ENCODE measurements around the gene S1PR2.
"Not testable (repeated sequence)": the region's sequence is repeated elsewhere in the genome, so short reads cannot be mapped to it uniquely, and the experiment has no call there.

Gene S1PR2

GRCh38 chr19:10252707-10253106, 21.6 kb upstream of the S1PR2 start:
- DNase-seq = no peak

DNA sequence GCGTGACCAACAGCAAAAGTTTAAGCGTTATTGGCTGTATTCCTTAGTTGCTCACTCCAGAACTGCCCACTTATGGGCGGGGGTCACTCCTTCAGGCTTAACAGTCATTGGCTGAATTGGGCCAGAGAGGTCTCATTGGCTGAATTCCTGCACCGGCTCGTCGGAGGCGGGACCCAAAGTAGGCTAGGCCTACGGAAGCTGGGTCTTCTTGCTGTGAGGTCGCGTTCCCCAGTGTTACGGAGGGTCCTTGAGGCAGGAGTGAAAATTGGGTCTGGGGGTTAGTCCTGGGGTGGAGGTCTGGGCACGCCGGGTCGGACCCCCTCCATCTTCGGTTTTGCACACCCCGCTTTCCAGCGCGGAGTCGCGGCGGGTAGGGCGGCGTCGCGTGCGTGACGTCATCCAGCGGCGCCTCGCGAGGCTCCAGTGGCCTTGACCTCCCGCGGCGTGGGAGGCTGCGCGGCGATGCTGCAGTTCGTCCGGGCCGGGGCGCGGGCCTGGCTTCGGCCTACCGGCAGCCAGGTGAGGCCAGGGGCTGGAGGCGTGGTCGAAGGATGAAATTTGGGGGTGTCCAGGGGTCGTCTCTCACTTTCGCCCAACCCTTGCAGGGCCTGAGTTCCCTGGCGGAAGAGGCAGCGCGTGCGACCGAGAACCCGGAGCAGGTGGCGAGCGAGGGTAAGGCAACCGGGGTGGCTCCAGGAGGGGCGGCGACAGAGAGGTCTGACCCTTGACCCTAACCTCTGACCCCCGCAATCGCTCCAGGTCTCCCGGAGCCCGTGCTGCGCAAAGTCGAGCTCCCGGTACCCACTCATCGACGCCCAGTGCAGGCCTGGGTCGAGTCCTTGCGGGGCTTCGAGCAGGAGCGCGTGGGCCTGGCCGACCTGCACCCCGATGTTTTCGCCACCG, 20.9 kb upstream of the S1PR2 start, which contains the start of gene MRPL4:
TSS of gene MRPL4 (plus strand) at position 423 of the 903 bp plus-strand sequence. CDS start at position 463, 40 bp downstream.
- peak; percentile 99 for DNase-seq

- no peak for DNase-seq
Observed at GRCh38 chr19:10246511-10246910, 15.4 kb upstream of the S1PR2 start.

GRCh38 chr19:10245189-10245939, 14.2 kb upstream of the S1PR2 start:
- no peak for DNase-seq

DNA sequence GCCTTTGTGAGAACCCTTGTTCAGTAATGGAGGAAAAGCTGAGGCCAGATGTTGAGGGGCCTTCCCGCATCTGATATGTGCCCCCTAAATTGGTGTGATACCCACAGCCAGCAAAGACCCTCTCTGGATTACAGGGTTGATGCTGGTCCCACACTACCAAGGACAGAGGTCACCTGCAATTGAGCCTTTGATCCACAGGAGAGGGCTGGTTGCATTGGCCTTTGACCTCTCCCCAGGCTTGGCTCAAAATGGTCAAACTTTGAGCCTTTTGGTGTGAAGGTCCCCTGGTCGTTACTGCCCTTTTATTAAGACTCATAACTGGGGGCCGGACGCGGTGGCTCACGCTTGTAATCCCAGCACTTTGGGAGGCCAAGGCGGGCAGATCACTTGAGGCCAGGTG, 12.5 kb upstream of the S1PR2 start:
- no peak for DNase-seq

DNA sequence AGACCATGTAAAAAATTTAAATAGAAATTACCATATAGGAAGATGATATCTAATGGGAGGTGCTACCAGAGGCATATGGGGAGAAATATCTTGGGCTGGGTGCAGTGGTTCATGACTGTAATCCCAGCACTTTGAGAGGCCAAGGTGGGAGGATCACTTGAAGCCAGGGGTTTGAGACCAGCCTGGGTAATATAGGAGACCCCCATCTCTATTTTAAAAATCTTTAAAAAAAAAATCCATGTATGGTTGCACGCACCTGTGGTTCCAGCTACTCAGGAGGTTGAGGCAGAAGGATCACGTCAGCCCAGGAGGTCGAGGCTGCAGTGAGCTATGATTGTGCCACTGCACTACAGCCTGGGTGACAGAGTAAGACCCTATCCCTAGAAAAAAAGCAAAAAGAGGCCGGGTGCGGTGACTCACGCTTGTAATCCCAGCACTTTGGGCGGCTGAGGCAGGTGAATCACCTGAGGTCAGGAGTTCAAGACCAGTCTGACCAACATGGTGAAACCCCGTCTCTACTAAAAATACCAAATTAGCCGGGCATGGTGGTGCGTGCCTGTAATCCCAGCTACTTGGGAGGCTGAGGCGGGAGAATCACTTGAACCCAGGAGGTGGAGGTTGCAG, 10.8 kb upstream of the S1PR2 start:
- DNase-seq = not testable (repeated sequence)

DNA sequence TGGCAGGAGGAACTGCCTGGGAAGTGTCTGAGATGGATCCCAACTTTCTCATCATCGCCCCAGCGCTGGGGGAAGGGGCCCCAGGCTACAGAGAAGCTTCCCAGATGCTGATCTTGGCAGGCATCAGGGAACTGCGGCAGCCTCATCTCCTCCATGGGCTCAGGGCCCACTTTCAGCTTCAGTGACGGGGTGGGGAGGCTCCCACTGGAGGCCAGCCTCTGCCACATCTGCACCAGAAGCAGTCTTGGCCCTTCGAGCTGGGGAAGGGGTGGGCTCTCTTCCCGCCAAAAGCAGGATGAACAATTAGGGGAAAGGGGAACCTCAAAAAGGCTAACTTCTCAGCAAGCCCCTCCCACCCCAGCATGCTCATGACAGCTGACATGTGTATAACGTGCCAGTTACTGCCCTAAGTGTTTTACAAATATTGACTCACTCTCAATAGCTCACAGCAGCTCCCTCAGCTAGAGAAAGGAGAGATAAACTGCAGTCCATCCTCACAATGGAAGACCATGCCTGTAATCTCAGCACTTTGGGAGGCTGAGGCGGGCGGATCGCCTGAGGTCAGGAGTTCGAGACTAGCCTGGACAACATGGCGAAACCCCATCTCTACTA, 7.1 kb upstream of the S1PR2 start:
- peak; percentile 31 for DNase-seq

DNA sequence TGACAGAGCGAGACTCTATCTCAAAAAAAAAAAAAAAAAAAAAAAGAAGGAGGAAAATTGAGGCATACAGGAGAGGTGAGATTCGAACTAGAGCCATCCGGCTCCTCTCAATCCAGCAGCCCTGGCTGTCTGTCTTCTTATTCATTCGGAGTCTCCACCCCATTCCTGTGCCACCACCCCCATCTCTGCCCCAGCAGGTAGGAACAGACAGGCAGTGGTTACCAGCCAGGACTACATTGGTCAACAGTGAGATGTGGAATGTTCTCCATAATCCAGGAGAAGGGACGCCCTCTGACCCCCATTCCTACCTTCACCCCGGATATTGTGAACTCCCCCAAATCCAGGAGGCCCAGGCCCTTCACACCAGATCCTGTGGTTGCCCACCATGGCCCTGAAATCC, 6.6 kb upstream of the S1PR2 start:
- no peak for DNase-seq

DNA sequence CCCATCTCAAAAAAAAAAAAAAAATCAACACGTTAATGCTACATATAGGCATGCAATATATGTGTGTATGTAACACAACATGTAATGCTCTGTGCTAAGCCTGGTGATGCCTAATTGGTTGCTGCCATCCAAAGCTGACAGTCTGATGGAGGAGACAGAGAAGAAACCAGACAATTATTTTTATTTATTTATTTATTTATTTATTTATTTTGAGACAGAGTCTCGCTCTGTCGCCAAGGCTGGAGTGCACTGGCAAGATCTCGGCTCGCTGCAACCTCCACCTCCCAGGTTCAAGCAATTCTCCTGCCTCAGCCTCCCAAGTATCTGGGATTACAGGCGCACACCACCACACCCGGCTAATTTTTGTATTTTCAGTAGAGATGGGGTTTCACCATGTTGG, 4.3 kb upstream of the S1PR2 start:
- DNase-seq = not testable (repeated sequence)

DNA sequence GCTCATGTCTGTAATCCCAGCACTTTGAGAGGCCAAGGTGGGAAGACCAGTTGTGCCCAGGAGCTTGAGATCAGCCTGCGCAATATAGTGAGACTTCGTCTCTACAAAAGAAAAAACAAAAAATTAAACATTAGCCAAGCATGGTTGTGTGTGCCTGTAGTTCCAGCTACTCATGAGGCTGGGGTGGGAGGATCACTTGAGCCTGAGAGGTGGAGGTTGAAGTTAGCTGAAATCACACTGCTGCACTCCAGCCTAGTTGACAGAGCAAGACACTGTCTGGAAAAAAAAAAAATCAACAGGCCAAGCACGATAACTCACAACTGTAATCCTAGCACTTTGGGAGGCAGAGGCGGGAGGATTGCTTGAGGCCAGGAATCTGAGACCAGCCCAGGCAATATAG, 3.9 kb upstream of the S1PR2 start:
- DNase-seq = no peak

DNA sequence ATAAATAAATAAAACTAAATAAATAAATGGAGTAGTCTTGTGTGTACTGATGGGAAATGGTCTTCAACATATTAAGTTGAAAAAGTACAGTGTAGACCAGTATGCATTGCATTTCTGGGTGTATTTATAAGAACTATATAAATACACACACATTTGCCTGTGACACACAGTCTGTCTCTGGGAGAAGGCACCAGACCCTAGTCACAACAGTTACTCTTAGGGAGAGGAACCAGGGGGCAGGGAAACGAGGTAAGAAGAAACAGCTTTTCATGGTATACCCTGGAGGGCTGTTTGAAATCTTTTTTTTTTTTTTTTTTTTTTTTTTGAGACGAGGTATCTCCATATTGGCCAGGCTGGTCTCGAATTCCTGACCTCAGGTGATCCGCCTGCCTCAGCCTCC, 2.8 kb upstream of the S1PR2 start:
- DNase-seq = no peak

DNA sequence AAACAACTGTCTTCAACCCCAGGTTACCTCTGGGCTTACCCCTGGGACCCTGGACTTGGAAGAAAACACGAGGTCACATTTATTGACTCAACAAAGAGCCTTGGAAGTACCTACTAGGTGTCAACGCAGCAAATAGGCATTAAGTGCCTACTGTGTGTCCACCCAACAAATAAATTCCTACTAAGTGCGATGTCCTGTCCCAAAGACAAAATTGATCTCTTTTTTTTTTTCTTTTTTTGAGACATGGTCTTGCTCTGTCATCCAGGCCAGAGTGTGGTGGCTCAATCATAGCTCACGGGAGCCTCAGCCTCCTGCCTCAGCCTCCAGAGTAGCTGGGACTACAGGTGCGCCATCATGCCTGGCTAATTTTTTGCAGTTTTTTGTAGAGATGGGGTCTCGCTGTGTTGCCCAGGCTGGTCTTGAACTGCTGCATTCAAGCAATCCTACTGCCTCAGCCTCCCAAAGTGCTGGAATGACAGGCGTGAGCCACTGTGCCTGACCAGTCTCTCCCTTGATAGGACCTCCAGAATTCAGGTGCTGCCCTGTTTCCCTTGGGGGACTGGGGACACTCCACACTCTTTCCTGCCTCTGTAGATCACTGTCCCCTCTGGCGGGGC, 589 bp upstream of the S1PR2 start:
- no peak for DNase-seq

- peak; percentile 37 for DNase-seq
Observed at GRCh38 chr19:10230173-10230860, 814 bp downstream of the S1PR2 start.

GRCh38 chr19:10228920-10229319, 2.2 kb downstream of the S1PR2 start:
- peak; percentile 44 for DNase-seq

DNA sequence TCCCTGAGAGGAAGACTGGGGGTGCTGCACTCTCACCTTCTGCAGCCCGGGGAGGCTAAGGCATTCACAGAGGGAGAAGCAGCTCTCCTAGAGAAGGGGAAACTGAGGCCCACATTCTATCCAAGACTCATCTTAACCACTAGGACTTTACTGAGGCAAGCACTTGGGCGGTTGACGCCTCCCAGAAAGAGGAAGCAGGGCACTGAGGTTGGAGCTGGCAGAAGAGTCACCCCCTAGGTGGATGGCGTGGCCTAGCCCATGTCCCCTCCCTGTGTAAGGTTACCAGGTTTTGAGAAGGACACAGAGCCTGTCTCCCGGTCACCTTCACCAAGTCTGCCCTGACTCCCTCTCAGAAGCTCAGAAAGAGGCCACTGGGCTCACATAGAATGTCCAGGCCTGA, 2.7 kb downstream of the S1PR2 start:
- no peak for DNase-seq

GRCh38 chr19:10227026-10227971, 3.8 kb downstream of the S1PR2 start:
- no peak for DNase-seq

GRCh38 chr19:10226376-10227025, 4.6 kb downstream of the S1PR2 start:
- DNase-seq = peak; percentile 70

GRCh38 chr19:10226021-10226375, 5.1 kb downstream of the S1PR2 start:
- DNase-seq = no peak

DNA sequence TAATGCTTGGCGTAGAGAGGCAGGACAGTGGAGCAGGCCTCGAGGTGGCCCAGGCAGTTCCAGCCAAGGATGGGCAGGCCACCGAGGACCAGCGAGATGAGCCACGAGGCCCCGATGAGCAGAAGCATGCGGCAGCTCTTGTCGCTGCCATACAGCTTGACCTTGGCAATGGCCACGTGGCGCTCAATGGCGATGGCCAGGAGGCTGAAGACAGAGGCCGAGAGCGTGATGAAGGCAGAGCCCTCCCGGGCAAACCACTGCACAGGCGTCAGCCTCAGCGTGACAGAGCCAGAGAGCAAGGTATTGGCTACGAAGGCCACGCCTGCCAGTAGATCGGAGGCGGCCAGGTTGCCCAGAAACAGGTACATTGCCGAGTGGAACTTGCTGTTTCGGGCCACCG, 6.8 kb downstream of the S1PR2 start:
- no peak for DNase-seq

GRCh38 chr19:10223488-10224213, 7.5 kb downstream of the S1PR2 start:
- DNase-seq = no peak
